Gastroesophageal sphincter (tissue), 4 donors: ENCODE data around the gene ATP12A. TPM values are rescaled to one million over a fixed set of nuclear protein-coding genes. Genes with fewer than 3 reads are reported as not detected.

Experiments
- ATAC-seq: fragments of 150-250 bp; one replicate; pipeline ENCODE4 v1.9.1; 2016; ENCODE audit warnings: mild to moderate bottlenecking, moderate library complexity
- H3K27ac ChIP-seq, 4 donors: fragments of 200-600 bp; sonication (generic) in 3 of 4; 1 replicate in 3 of 4; 2 replicates in 1 of 4; pipeline ENCODE4 v1.5.1; 2016 to 2019
- H3K27me3 ChIP-seq: fragments of 200-600 bp; sonication (generic); one replicate; pipeline ENCODE4 v1.5.1; 2019
- H3K36me3 ChIP-seq, 2 donors: fragments of 200-600 bp; sonication (generic); one replicate each; pipeline ENCODE4 v1.5.1; 2019; ENCODE audit warnings: control low read depth in 1 of 2
- H3K4me1 ChIP-seq, 3 donors: fragments of 200-600 bp; sonication (generic); 1 replicate in 2 of 3; 2 replicates in 1 of 3; pipeline ENCODE4 v1.5.1; 2016 to 2019; ENCODE audit warnings: control low read depth in 2 of 3
- H3K4me3 ChIP-seq, 2 donors: fragments of 200-600 bp; sonication (generic); one replicate each; pipeline ENCODE4 v1.5.1; 2019; ENCODE audit warnings: mild to moderate bottlenecking in 1 of 2, moderate library complexity in 1 of 2
- H3K9me3 ChIP-seq, 3 donors: fragments of 200-600 bp; sonication (generic); one replicate each; pipeline ENCODE4 v1.5.1; 2017 to 2019; ENCODE audit warnings: control low read depth in 2 of 3
- CTCF ChIP-seq, 4 experiments: fragments of 200-600 bp in 2 of 4; fragments of 450-650 bp in 2 of 4; sonication (generic) in 1 of 4; IDR thresholded peaks; one replicate each; pipeline ENCODE4 v1.5.1; 2017 to 2019; ENCODE audit warnings: antibody characterized with exemption in 4 of 4, mild to moderate bottlenecking in 2 of 4, moderate library complexity in 2 of 4
- EP300 ChIP-seq: sonication (generic); formaldehyde crosslinking; IDR thresholded peaks from one replicate; pipeline ENCODE4 v1.6.1; 2017; ENCODE audit warnings: antibody characterized with exemption, mild to moderate bottlenecking
- POLR2A ChIP-seq, 2 donors: fragments of 450-650 bp; IDR thresholded peaks; one replicate each; pipeline ENCODE4 v1.6.1; 2017; ENCODE audit warnings: antibody characterized with exemption in 2 of 2, mild to moderate bottlenecking in 2 of 2, moderate library complexity in 1 of 2
- POLR2AphosphoS5 ChIP-seq: sonication (generic); formaldehyde crosslinking; IDR thresholded peaks from one replicate; pipeline ENCODE4 v1.6.1; 2017; ENCODE audit warnings: antibody characterized with exemption
- WGBS, 2 donors: methylation state at CpG; one replicate each; pipeline ENCODE4 v1.1.5; 2018; ENCODE audit warnings: low coverage in 1 of 2; 5-methylcytosine and 5-hydroxymethylcytosine counted together
- total RNA-seq, 4 donors: library from RNA; depleted of rRNA; stranded (reverse); fragments of >200 nt; gene quantifications; one replicate each; pipeline ENCODE4 v1.1.0, GENCODE V29; 2016

Gene ATP12A
- total RNA-seq, 4 donors from 2014 or later: 0.22 TPM; not detected in 3

GRCh38 chr13:24681930-24682329, 1.7 kb downstream of the ATP12A start:
- H3K27ac ChIP-seq: no peak overlapping the region
- no peaks in the 10 kb centered on the region for H3K9me3 ChIP-seq
- H3K36me3 ChIP-seq: no peaks in the 10 kb centered on the region
- no peak for ATAC-seq
- peaks cover 0 to 23% (median 11%) of the 10 kb centered on the region in 3 donors for H3K4me1 ChIP-seq
- peaks cover 55% of the 10 kb centered on the region for H3K27me3 ChIP-seq
- H3K4me3 ChIP-seq: no peak overlapping the region
- TF ChIP-seq CTCF (IDR thresholded peaks at IDR 0.05) (no peak), POLR2A (IDR thresholded peaks at IDR 0.05) (no peak), EP300 (no peak), POLR2AphosphoS5 (no peak)
- 71 to 86% methylated on average over 1 of the region's 1 CpG for WGBS, 2 donors

- peaks cover 0 to 23% (median 11%) of the 10 kb centered on the region in 3 donors for H3K4me1 ChIP-seq
- peaks cover 52% of the 10 kb centered on the region for H3K27me3 ChIP-seq
- no peak for ATAC-seq
- no peak overlapping the region for H3K4me3 ChIP-seq
- H3K9me3 ChIP-seq: no peaks in the 10 kb centered on the region
- no peak overlapping the region for H3K27ac ChIP-seq
- TF ChIP-seq POLR2AphosphoS5 (no peak), CTCF (IDR thresholded peaks at IDR 0.05) (no peak), EP300 (no peak), POLR2A (IDR thresholded peaks at IDR 0.05) (no peak)
- WGBS, 2 donors: 32% methylated on average over 2 of the region's 2 CpGs; no CpG with 5 or more reads in 1 of the 2 donors
- H3K36me3 ChIP-seq: no peaks in the 10 kb centered on the region
Observed at GRCh38 chr13:24682353-24682752, 2.1 kb downstream of the ATP12A start.

DNA sequence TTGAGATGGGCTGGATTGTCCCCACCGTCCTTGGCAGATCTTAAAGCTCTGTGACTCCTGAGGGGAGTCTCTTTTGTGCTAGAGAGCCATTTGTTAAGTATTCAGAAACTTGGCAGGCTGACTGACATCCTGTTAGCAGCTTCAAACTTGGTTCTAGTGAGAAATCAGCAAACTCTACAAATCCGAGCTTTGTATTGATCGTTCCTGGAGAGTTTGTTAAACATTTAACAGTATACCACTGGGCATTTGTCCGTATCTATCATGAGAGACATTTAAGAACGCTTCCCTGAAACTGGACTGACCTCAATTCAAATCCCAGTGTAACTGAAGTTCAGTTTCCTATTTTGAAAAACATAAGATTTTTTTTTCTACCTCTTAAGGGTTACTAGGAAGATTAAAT, 3.1 kb downstream of the ATP12A start:
- no peak for ATAC-seq
- Histone ChIP-seq H3K9me3 (no peaks in the 10 kb centered on the region), H3K4me3 (no peak overlapping the region), H3K4me1 (peaks cover 0 to 23% (median 11%) of the 10 kb centered on the region in 3 donors), H3K27ac (no peak overlapping the region), H3K27me3 (peaks cover 50% of the 10 kb centered on the region), H3K36me3 (no peaks in the 10 kb centered on the region)
- WGBS, 2 donors: 51% methylated on average over 4 of the region's 5 CpGs
- no peak for TF ChIP-seq EP300
- no peak for TF ChIP-seq CTCF (IDR thresholded peaks at IDR 0.05)
- no peak for TF ChIP-seq POLR2AphosphoS5
- no peak for TF ChIP-seq POLR2A (IDR thresholded peaks at IDR 0.05)

- 0% methylated on average over 1 of the region's 4 CpGs; no CpG with 5 or more reads in 1 of the 2 donors for WGBS, 2 donors
- Histone ChIP-seq H3K36me3 (no peaks in the 10 kb centered on the region), H3K27me3 (peaks cover 57% of the 10 kb centered on the region), H3K4me3 (no peak overlapping the region), H3K27ac (no peak overlapping the region), H3K4me1 (peaks cover 0 to 23% (median 11%) of the 10 kb centered on the region in 3 donors), H3K9me3 (no peaks in the 10 kb centered on the region)
- TF ChIP-seq CTCF (IDR thresholded peaks at IDR 0.05): peak in 3 of 4 experiments; percentile 52 to 82 (median 59)
- no peak for TF ChIP-seq POLR2AphosphoS5
- peak; percentile 35 for ATAC-seq
Observed at GRCh38 chr13:24683838-24684599, 3.8 kb downstream of the ATP12A start.

DNA sequence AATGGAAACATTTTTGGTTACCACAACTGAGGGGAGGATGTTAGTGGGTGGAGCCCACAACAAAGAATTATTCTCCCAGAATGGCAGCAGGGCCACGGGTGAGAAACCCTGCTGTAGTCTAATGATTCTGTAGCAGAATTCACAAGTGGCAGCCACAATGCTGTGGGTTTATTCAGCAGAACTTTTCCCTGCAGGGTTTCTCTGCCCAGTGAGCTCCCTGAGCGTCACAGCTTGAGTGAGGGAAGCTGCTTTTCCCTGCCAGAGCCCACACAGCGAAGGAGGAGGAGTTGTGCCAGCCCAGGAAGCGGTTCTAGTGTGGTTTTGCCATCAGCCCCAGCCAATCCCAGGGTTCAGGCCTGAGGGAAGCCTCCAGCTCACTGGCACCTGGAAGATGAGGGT, 4.4 kb downstream of the ATP12A start:
- WGBS, 2 donors: 42% methylated on average over 2 of the region's 4 CpGs; no CpG with 5 or more reads in 1 of the 2 donors
- no peak overlapping the region for H3K27ac ChIP-seq
- no peak overlapping the region for H3K4me3 ChIP-seq
- ATAC-seq: no peak
- no peaks in the 10 kb centered on the region for H3K9me3 ChIP-seq
- no peaks in the 10 kb centered on the region for H3K36me3 ChIP-seq
- peaks cover 0 to 23% (median 11%) of the 10 kb centered on the region in 3 donors for H3K4me1 ChIP-seq
- TF ChIP-seq POLR2AphosphoS5: no peak
- TF ChIP-seq CTCF (IDR thresholded peaks at IDR 0.05): no peak
- no peak for TF ChIP-seq EP300
- TF ChIP-seq POLR2A (IDR thresholded peaks at IDR 0.05): no peak
- H3K27me3 ChIP-seq: peaks cover 54% of the 10 kb centered on the region
